HG03039 (cell line): Measurements from ENCODE around the gene MEX3A.
"Not testable (repeated sequence)": the region's sequence is repeated elsewhere in the genome, so short reads cannot be mapped to it uniquely, and the experiment has no call there.

ENCODE experiments used
- ATAC-seq: cut with Tn5 transposase; IDR thresholded peaks from one replicate; pipeline ENCODE4 v1.9.1; 2021; ENCODE audit warnings: mild to moderate bottlenecking, moderate library complexity; ENCODE audit not compliant: unreplicated experiment

The MEX3A gene

DNA sequence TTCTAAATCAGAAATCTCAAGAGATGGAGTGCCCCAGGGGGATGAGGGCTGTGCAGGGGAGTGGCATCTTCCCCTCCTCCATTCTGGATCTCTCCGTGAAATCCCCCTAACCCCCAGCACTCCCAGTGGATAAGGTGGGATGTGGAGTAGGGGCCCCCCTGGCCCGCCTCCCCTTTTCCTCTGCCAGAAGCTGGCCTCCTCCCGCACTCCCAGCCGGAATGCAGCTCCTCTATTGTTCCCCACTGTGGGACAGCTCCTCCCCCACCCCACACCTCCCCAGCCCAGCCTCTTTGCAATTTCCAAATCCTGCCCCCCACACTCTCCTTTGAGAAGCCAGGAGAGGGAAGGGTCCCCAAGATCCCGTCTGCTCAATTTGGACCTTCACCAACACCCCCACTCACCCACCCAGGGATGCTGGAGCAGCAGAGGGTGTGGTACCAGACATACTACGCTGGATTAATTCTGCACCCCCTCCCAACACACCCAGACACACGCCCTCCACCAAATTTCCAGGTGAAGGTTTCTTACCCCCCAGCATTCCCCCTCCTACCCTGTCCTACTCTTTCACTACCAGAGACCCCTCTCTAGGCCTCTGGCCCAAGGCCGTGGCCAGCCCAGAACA is 1.9 kb downstream of the MEX3A start:
- ATAC-seq: no peak

DNA sequence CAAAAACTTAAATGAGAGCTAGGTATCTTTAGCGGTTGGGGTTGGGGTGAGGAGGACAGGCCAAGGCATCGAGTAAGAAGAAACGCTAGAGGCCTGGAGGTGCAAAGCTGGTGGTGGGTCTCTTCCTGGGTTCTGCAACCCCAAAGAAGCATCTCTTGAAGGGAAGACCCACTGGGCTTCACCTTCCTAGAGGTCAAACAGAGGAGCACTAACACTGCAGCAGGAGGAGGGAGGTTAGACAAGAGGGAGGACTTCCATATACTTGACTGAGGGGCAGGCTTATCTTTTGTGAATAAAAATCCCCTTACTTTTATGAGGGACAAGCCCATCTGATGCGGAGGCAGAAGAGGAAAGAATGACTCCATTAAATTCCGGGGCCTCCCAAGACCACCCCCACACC is 2.5 kb downstream of the MEX3A start:
- ATAC-seq: no peak

DNA sequence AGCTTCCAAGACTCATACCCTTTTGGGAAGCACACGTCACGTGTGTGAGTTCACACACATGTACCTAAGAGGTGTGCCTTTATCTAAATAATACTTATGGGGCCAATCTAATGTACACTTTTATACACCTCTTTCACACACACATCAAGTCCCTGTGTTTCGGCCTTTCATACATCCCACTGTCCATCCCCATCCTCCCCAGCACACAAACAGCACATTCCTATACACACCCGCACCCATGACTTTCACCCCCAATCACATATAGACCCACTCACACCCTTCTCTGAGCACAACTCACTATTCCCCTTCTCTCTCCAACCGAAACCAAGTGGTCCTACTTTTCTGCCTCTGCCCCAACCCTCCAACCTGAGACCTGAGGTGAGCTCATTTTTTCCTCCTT is 3.5 kb downstream of the MEX3A start:
- ATAC-seq: no peak

DNA sequence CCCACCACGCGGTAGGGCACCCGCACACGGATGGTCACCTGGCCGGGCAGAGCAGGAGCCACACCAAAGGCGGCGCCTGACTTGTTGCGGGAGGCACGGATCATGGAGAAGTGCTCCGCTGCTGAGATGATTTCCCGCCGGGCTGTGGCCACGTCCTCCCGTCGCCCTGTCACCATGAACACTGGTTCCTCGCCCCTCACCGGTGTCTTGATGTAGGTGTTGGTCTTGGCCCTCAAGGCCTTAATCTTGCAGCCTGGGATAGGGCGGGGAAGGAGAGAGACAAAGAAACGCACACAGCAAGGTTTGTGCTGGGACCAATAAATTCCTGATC is 4.9 kb downstream of the MEX3A start:
- ATAC-seq: no peak

DNA sequence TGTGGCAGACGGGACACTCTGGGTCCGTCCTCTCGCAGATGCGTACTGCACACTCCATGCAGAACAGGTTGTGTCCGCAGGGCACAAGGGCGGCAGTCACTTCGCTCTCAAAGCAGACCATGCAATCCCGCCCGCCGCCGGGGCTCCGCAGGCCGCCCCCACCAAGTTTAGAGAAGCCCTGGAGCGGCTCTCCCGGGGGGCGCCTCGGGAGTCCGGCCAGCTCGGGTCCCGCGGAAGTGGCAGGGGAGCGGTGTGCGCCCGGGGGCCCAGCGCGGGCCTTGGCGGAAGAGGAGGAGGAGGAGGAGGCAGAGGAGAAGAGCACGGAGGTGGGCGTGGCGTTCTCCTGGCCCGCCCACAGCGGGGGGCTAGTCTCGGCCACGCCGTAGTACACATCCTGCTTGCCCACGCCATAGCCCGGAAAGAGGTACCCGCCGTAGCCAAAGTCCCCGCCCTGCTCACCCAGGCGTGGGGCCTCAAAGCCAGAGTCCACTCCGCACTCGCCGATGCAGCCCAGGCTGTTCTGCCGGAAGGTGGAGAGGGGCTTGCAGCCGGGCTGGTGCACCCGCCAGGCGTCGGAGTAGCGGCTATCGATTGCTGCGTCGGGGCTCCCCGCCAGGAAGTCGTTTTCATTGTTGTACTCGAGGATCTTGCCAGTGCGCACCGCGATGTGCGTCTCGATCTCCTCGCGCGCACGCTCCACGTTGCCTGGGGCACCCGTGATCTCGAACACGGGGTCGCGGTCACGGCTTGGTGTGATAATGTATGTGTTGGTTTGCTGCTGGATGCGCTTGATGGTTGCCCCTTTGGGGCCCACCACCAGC is 5.4 kb downstream of the MEX3A start:
- ATAC-seq: no peak

DNA sequence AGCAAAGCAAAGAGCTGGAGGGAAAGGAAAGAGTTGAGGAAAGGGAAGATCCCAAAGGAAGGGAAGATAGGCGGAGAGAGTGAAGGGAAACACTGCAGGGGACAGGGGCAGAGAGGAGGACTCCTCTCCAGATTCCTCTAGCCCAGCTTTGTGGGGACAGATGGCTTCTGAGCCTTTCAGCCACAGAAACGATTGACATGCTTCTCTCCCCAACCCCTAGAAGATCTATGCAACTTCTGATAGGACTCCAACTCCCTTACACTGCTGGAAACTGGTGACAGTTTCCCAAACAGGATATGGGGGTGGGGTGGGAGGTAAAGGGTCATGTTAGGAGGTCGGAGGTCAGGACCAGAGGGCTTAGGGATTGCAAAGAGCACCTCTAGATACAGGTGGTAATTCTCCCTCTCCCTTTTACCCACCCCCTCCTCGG is 6.5 kb downstream of the MEX3A start:
- no peak for ATAC-seq

DNA sequence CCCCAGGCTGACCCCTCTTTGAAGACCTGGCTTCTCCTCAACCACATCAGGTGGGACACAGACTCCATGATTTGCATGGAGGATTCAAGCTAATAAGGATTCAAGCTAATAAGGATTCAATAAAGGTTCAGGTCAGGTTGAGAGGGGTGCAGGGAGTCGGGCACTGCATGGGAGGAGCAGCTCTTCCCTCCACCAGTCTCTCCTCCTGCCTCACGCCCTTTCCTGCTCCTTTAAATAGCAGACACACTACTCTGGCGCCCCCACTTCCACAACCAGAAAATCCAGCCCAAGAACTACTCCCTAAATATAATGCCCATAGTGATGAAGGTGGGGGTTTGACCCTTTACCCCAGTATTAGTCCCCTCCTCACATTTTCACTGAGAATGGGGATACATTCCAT is 7.1 kb downstream of the MEX3A start:
- ATAC-seq: no peak

DNA sequence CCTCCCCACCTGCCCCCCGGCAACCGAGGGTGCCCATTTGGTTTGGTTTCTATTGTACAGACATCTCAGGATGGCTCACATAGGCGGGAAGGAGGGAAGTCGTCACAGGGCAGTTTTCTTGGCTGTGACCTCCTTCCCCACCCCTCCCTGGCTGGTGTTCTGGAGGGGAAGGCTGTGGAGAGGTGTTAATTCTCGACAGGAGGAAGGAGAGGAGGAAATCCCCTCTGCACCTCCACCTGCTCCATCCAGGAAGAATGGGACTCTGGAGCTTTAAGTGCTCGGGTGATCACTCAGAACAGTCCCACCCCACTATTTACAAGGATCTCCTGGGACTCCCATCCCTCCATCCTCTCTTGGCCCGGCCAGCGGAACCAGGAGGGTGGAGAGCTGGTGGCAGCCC is 7.6 kb downstream of the MEX3A start:
- no peak for ATAC-seq

DNA sequence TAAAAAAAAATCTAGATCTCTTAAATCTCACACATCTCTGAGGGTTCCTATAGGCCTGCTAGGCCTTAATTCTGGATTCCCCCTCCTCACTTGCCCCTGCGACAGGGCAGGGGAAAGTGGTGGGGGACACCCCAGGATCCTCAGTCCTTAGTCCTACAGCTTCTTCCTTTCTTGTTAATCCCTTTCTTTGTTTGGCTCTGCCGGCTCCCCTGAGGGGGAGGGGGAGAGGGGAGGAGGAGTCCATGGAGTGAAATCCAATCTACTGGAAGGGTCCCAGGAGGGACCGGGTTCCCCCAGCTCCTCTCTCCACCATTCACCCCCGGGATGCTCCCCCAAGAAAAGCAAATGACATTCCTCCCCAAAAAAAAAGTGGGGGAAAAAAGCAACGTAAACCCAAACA is 8.5 kb downstream of the MEX3A start:
- no peak for ATAC-seq

DNA sequence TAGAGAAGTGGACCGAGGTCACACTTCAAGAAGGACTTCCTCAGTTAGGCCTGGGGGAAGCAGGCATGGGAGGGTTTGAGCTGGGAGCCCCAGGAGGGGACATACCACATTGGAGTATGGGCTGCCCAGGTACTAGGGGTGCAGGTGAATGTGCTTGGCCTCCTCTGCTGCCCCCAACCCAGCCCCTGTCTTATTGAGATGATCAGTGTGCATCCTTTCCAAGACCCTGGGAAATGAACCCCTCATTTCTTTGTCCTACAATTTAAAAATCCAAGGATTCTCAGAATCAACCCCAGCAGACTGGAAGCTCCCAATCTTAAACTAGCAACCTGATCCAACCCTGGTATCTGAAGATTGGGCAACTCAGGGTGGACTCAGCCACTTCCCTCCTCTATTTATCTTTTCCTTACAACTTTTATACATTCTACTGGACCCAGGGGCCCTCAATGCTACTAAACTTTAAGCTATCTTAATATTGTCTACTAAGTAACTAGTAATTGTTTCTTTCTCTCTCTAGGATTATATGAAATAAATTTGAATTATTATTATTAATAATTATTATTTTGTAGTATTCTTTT is 9.1 kb downstream of the MEX3A start:
- ATAC-seq: no peak

DNA sequence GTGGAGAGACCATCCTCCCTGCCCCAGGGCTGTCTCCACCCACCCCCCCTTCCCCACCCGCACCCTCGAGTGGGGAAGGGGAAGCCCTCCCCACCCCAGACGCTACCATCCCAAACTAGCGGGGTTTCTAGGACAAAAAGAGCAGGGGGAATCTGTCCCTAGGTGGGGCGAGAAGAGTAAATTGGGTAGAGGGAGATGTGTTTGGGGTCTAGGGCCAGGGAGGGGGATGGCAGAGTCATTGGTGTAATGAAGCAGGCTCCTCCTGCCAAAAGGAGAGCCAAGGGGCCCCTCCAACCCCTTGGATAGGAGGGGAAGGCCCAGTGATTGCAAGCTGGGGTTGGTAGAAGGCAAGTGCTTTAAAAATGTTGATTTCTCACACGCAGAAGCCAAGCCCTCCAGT is 10.0 kb downstream of the MEX3A start:
- no peak for ATAC-seq

DNA sequence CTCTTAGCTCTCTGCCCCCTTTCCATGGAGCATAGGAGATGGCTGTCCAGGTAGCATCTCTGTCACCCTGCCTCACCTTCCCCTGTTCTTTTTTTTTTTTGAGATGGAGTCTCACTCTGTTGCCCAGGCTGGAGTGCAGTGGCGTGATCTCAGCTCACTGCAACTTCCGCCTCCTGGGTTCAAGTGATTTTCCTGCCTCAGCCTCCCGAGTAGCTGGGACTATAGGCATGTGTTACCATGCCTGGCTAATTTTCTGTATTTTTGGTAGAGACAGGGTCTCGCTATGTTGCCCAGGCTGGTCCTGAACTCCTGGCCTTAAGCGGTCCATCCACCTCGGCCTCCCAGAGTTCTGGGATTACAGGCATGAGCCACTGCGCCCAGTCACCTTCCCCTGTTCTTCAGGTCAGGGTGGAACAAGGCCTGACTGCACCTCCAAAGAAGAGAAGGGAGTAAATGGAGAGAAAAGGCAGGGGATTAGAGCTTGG is 10.9 kb downstream of the MEX3A start:
- not testable (repeated sequence) for ATAC-seq

DNA sequence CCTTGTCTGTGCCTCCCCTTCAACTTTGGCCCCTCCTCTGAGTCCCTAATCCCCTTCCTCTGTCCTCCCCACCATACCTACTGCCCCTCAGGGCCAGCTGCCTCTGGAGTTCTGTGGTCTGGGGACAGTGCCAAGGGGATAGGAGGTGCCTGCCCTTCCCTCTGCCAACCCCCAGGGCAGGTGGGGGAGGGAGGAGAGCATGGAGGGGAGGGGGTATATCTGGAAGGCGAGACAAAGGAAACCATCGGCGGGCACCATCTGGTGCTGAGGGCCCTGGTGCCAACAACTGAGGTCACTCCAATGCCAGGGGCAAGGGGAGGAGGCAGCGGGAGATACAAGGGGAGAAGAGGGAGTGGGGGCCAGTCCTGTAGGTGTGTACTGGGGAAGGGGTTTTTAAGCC is 11.7 kb downstream of the MEX3A start:
- no peak for ATAC-seq

DNA sequence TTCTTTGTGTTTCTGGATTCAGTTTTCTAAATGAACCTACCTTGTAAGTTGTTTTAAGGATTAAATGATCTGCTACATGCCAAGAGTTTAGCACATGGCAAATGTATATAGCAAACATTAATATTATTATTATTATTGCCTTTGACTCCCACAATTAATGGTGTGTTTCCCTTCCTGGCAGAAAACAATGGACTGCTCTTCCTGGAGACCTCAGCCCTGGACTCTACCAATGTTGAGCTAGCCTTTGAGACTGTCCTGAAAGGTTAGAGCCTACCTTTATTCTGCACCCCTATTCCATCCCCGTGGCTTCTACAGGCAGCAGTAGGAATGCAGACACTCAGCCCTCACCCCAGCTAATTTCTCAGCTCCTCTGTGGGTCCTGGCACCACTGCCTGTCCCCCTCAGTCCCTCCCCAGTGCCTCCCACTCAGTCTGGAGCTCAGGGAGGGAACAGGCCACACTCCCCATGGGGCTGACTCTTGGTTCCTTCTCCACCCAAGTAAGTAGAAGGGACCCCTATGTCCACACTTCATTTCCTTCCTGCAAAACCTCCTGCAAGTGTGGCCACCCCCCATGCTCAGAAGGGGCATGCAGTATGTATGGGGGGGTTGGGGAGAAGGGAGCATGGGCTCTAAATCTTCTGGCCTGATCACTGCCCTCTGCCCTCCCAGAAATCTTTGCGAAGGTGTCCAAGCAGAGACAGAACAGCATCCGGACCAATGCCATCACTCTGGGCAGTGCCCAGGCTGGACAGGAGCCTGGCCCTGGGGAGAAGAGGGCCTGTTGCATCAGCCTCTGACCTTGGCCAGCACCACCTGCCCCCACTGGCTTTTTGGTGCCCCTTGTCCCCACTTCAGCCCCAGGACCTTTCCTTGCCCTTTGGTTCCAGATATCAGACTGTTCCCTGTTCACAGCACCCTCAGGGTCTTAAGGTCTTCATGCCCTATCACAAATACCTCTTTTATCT is 12.5 kb downstream of the MEX3A start:
- no peak for ATAC-seq

DNA sequence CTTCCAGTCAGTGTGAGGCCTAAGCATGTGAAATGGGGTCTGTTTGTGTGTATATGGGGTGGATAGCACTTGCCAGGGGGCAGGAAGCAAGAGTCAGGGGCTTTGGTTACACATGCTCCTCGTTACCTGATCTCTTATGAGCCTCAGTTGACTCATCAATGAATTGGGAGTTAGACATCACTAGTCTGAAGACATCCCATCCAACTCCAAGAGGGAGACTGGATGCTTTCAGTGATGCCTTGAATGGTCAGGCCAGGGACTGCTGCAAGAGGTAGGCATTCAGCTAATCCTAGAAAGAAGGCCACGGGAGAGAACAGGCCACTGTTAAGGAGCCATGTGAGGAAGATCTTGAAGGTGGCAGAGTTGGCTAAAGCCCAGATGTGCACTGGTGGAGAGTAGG is 15.0 kb downstream of the MEX3A start:
- ATAC-seq: no peak

DNA sequence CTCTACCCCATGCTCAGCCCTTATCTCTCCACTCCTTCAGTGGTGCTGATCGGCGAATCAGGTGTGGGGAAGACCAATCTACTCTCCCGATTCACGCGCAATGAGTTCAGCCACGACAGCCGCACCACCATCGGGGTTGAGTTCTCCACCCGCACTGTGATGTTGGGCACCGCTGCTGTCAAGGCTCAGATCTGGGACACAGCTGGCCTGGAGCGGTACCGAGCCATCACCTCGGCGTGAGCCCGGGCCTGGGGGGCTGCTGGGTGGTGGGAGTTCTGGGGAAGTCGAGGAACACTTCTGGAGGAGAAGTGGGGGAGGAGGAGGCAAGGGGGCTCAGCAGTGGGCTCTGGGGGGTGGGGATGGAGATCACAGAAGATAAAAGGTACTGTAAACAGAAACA is 16.4 kb downstream of the MEX3A start:
- no peak for ATAC-seq

DNA sequence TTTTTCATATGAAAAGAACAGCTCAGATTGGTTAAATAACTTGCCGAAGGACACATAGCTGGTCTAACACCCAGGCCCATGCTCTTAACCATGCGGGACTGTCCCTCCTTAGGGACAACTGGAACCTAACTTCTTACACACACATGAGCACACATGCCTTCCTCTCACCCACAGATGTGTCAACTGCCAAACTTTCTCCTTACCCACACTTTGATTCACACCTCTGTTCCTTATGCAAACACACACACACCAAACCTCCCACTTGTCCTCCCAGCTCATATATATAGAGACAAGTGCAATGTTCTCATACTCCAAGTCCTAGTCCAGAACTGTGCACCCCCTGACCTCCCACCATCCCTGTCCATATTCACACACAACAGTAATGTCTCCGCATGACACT is 17.1 kb downstream of the MEX3A start:
- no peak for ATAC-seq

DNA sequence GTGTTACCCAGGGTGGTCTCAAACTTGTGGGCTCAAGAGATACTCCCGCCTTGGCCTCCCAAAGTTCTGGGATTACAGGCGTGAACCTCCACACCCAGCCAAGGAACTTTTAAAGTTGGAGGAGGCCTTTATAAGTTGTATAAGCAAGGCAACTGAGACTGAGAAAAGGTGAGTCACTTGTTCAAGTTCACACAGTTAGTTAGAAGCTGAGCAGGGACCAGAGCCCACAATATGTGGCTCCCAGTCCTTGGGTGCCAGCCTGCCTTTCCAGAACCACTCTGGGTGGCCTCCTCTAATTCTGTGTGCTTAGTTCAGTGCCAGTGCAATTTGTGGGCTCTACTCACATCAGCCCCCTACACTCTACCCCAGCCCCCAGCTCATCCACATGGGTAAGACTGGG is 17.6 kb downstream of the MEX3A start:
- ATAC-seq: no peak

DNA sequence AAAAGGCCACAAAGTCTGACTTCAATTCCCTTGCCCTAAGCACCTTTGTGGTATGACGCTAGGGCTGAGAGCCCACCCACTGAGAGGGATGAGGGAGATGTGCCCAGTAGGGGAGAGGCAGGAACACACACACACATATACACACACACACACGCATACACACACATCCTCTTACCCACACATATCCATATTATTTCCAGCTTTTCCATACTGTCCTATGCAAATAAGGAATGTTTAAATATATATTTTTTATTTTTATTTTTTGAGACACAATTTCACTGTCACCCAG is 18.3 kb downstream of the MEX3A start:
- no peak for ATAC-seq

DNA sequence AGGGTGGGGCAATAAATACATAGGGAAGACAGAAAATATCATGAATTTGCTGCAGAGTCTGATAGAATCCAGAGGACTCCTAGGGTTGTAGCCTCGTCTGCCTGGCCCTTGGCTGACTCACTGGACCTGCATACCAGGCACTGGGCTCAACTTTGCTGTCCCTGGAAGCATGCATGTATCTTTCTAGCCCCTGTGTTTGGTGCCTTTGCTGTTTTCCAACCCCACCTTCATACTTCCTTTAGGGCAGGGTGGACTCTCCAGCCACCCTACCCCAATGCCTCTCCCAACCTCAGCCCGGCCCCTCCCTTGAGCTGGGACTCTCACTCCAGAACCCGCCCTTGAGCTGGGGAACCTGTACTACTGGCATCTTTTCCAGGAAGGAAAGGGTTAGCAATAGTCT is 20.1 kb downstream of the MEX3A start:
- ATAC-seq: no peak

DNA sequence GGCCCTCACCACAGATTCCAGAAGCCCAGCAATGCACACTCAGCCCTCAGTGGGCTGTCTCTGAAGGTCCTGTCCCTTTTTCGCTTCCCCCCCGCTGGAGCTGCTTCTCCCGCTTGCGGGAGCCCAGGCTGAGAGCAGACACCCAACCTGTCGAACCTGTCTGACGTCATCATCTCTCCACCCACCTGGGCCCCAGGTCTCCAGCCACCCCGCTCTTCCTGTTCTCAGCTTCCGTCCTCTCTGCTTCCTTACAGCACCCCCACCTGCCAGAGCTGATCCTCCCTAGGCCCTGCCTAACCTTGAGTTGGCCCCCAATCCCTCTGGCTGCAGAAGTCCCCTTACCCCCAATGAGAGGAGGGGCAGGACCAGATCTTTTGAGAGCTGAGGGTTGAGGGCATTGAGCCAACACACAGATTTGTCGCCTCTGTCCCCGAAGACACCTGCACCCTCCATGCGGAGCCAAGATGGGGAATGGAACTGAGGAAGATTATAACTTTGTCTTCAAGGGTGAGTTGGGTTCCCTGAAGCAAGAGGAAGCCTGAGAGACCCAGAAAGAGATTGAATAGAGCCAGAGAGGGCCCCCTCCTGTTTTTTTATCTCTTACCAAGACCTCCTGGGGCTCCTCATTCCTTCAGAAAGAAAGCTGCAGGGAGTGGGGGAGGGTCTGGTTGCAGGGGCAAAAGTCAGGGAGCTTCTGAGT is 21.2 kb downstream of the MEX3A start, which contains the start of gene RAB25:
RAB25 (plus strand) TSS at position 224 of the 700 bp plus-strand sequence; CDS start at position 465, 241 bp downstream.
- no peak for ATAC-seq
